ENCODE data around the gene HOGA1.

GRCh38 chr10:97551271-97551670 is 32.9 kb upstream of the HOGA1 start:
- TF ChIP-seq CTCF (IDR thresholded peaks at IDR 0.05; ENCODE audit: low read length) (no peak), EZH2 (IDR thresholded peaks at IDR 0.05; ENCODE audit: borderline replicate concordance, low read length) (no peak)
